NCI-H510A treated with DMSO at 0.1 percent for 48 hours (cell line): ENCODE results near the gene HOXB2.
"Not testable (repeated sequence)": the region's sequence is repeated elsewhere in the genome, so short reads cannot be mapped to it uniquely, and the experiment has no call there.

Experiments used
- DNase-seq: peaks from one replicate; lab custom pipeline; 2025; lab: John Stamatoyannopoulos, UW

Gene HOXB2

DNA sequence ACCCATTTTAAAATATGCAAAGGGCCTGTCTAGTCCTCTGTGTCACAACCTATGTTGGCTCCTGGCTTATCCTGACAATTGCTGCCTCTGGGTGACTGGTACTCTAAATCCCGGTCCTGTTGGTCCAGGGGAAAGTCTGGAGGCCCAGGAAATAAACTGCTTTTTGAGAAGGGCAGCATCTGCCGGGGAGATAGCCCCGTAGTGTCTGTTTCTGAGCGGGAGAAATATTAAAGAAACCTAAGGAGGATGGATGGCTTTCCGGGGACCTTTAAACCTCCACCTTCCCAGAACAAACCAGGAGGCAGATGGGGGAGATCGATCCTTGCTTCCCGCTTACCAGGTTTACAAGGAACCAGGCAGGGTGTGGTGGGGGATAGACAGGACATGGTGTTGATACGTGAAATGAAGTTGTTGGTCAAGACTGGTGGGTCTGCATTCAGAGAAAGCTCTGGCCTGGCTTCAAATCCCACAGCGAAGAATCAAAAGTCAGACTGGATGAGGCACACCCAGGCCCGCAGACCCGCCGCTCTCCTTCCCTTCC lies 3.8 kb downstream of the HOXB2 start:
- DNase-seq, result no peak

DNA sequence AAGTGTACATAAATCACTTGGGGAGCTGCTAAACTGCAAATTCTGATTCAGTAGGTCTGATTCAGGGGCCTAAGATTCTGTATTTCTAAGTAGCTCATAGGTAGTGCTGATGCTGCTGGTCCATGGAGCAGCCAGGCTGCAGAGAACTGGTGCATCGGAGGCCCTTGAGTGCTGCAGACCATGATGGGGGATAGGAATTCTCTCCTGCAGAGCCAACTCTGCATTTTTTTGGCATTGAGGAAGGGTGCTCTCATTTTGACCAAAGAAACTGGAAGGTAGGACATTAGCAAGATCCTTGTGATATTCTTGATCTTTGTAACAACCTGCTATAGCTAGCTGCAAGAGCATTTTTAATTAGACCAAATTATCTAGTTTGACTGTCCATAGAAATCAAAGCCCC lies 4.7 kb downstream of the HOXB2 start:
- no peak for DNase-seq

DNA sequence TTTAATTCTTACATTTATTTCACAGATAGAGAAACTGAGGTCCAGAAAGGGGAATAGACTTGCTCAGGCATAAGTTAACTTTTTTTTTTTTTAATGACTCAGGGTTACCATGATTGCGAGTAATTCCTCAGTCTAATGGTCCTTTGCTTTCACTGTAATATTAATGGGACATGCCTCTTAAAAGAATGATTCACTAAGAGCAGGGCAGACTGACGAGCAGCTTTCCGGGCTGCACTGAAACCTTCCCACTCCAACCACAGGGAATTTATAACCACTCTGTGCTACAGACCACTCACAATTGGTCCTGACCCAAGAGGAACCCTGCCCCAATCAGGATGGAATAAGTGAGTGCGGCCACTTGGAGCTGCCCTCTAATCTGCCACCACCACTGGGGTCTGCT lies 5.7 kb downstream of the HOXB2 start:
- no peak for DNase-seq

DNA sequence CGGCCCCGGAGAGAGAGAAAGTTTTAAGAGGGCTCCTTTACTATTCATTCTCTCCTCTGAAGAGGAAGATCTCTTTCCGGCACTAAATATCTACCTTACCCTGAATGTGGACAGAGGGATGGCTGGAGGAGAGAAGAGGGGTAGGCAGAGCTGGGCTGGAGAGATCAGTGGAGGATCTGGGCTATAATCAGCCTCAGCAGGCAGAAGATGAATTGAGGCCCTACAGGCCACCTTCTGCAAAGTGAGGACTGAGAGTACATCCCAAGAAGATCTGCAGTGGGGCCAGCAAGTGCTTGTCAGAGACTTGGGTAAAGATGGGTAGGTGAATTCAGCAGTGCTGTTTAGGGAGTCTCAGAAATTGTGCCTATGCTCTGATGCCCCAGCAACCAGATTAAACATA lies 7.6 kb downstream of the HOXB2 start:
- DNase-seq, result no peak

DNA sequence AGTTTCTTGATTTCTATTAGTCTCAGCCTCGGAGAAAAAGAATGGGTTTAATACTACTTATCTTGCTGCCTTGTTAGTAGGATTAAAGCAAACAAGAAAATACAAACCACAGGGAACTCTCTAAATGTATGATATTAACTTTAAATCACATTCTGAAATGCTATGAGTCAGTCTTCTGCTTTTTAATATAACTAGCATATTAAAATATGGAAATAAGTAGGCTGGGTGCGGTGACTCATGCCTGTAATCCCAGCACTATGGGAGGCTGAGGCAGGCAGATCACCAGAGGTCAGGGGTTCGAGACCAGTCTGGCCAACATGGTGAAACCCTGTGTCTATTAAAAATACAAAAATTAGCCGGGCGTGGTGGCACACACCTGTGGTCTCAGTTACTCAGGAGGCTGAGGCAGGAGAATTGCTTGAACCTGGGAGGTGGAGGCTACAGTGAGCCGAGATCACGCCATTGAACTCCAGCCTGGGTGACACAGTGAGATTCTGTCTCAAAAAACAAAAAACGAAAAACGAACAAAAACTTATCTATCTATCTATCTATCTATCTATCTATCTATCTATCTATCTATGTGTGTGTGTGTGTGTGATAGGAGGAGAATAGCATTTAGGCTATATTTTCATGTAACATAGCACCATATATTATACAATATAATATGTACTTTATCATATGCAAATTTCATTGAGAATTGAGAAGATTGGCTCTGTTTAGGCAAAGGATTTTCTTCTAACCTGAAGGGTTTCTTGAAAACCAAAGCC lies 8.9 kb downstream of the HOXB2 start:
- not testable (repeated sequence) for DNase-seq

DNA sequence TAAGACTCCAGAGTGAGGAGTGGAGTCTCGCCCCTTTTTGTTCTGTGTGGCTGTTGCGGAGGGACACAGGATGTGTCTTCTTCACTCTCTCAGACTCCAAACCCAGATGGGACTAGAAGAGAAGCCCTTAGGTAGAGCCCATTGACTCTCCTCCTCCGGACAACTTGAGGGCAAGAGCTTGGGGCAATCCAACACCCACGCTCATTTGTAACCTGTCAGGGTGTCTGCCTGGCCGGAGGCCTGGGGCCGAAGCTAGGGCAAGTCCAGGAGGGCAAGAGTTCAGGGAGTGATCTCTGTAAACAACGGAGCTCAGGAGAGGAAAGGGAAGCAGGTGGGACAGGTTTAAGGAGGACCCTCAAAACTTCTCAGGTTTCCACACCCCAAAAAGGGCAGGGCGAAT lies 12.6 kb downstream of the HOXB2 start:
- no peak for DNase-seq

DNA sequence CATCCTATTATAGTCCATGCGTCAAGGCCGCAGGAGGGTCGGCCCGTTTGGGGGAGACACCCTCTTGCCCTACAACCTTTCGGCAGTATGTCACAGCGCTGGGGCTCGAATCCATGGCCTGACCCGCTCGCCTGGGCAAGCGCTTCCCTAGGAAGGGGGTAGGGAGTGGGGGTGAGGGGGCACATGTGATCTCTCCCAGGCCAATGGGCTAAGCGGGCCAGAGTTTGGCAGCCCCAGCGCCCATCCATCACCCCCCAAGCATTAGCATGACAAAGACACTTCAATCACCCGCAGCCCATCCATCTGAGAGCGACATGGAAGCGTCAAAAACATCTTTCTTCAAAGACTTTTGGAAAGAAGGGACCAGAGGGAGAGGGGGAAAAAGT lies 14.0 kb downstream of the HOXB2 start, which contains the start of gene HOXB1:
Gene HOXB1 (minus strand): TSS at position 125 of the 386 bp plus-strand sequence. CDS start 107 bp downstream, at position 18.
- DNase-seq, result no peak

DNA sequence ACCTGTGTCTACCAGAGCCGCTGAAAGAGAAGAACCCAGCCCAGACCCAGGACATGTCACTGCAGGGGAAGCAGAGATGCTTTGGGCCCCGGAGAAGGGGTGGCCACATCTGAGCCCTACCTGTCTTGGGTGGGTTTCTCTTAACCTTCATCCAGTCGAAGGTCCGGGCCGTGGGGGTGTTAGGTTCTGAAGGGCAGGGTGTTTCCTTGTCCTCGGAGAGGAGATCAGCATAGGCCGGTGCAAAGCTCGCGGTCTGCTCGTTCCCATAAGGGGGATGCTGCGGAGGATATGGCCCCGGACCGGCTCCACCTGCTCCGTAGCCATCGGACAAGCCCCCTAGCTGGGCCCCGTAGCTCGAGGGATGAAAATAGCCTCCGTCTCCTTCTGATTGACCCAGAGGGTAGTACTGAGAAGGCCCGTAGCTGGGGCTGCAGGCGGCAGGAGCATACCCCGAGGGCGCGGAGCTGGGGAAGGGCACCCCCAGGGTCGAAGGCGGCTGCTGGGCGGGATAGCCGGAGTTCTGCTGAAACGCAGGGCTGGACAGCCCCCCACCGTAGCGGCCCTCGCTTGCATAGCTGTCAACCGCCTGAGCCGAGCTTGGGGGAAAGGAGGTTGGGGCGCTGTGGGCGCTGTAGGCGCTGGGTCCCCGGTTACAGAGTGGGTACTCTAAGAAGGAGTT lies 14.6 kb downstream of the HOXB2 start:
- DNase-seq, result no peak

DNA sequence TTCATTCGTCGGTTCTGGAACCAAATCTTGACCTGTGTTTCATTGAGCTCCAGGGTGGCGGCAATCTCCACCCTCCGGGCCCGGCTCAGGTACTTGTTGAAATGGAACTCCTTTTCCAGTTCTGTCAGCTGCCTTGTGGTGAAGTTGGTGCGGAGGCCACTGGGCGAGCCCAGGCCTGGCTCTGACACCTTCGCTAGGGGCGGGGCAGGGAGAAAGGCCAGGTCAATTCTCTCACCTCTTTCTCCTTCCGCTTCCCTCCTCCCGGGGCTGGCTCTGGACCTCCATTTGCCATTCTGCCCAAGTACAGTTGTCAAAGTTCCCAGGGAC lies 15.3 kb downstream of the HOXB2 start:
- no peak for DNase-seq

DNA sequence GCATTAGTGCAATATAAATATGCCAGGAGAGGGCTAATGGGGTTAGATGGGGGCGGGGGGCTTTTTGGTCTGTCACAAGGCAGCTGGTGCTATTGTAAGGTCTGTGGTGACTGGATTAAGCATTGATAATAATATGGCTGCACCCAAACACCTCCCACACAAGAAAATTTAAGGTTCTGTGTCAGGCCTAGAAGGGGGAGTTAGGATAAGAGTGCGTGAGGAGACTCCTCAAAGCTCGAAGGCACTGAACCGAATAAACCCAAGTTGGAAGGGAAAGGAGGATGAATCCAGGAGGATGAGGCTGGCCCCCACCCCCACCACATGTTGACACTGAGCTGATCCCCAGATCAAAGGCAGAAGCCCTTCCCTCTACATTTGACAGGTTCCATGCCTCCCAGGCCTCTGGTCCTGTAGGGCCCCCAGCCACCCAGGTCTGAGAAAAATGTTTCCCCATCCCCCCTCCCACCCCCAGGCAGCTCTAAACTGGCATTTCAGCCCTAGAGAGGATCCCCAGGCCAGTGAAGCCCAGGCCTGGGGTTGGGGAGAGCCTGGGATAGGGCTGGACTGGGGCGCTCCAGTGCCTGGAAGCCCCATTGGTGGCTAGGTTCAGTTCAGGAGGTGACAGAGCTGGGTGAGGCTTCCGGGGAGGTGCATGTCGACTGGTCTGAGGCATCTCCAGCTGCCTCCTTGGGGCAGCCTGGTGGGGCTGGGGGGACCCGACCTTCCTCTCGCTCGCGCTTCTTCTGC lies 15.8 kb downstream of the HOXB2 start:
- no peak for DNase-seq

DNA sequence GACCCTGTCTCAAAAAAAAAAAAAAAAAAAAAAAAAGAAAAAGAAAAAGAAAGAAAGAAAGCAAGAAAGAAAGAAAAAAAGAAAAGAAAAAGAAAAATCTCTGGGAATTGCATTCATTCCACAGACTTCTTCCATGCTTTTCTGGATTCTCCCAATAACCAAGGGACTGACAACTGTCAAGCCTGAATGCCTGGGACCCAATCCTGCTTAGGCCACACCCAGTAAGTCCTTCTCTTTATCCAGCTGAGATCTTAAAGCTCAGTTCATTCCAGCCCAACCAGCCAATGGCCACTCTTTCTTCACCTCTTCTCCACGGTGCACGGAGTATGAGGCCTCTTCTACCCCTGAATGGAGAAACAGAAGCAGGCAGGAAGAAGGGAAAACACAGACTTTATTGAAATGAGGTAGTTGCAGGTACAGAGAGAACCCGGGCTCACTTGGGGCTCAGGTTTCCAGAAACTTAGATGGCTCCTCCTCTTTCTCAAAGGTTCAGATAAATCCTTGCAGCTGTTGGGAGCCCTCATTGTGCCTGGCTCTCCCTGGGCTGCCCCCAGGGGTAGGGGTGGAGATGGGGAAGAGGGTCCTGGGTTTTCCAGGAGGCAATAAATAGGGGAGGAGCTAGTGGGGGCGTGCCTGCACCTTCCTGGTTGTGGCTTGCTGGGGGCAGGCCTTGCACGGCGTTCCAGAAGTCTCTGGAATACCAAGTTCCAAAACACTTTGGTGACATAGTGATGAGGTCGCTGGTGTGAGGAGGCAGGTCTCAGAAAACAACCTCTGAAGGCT lies 16.6 kb downstream of the HOXB2 start:
- no peak for DNase-seq

DNA sequence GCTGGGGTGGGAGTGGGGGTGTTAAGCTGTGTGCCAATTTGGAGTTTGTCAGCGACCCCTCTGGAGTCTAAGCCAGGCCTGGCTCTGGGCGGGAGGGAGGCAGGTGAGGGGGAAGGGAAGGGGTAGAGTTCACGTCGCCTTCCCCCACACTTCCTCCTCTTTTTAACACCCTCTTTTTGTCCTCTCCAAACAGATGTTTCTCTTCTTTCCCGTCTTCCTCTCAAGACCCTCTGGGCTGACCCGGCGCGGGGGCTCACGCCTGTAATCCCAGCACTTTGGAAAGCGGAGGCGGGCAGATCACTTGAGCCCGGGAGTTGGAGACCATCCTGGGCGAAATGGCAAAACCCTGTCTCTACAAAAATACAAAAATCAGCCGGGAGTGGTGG lies 17.4 kb downstream of the HOXB2 start:
- no peak for DNase-seq

DNA sequence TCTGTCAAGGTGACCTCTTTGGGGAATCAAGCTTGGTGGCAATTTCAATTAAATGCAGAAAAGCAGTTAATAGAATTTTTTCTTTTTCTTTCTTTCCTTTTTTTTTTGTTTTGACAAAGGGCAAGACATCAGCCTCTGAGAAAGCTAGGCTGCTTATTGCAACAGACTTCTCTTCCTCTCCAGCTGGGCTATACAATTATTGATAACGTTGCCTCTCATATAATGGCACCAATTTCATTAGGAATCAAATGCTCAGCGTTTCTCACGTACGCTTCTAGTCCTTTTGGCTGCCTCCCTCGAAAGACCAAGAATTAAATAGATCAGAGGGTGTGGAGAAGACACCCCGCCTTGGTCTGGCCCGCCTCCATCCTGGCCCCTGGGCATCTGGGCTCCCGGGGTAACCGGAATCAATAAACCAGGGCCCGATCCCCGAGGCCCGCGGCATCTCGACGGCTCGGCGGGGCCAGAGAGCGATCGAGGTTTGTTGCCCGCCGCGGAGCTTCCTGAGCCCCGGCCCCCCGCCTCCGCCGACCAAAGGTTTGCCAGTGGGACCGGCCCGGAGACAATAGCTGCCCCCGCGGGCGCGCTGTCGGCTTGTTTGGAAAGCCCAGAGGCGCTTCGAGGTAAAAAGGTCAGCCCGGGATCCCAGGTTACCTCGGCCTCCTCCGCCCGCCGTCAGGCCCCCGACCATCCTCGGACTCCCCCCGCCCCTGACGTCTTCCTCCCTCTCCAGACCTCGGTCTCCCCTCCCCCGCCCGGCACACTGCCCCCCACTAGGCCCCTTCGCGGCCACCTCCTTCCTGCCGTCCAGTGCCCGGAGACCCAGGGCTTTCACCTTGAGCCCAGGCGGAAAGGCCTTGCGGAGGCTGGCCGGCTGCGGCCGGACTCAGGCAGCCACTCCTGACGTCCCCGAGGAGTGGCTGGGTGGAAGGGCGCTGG lies 18.0 kb downstream of the HOXB2 start:
- DNase-seq, result no peak

DNA sequence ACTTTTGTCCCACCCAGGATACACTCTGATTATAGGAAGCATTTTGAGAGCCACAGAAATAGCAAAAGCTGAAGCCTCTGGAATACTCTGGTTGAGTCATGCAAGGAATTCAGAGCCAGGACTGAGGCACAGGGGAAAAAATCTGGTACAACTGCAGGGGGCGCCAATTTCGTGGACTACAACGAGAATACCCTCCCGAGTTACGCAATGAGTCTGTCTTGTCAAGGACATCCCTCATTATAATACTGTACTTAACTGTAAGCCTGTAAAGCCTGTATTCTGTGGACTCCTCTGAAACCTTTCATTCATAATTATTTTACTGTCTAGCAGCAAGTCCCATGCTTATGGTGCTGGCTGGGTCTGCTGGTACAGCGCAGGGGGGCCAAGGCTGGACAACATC lies 21.9 kb downstream of the HOXB2 start:
- DNase-seq, result no peak

DNA sequence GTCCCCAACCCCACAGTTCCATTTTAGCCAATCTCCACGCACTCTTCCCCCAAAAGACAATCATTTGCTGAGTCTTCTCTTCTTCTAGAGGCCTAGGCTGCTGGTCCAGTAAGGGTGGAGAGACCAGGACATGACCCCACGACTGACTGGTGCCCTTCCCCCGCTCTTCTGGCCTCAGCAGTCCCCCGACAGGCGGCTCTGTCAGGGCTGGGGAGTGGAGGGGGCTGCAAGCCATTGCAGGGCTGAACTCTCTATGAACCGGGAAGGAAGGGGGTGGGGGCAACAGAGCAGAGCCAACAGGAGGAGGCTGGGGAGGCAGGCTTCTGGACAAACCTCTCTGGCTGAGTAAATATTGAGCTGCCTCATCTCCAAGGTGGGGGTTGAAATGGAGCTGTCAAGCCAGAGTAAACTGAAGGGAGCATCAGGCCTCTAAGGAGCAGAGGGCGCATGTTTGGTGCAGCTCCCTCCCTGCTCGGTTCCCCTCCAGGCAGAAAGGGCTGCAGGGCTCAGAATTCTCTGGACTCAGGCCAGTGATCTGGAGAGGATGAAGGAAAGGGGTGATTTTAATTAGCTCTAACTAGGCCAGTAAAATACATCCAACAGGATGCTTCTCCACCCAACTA lies 22.8 kb downstream of the HOXB2 start:
- peak; percentile 93 for DNase-seq

DNA sequence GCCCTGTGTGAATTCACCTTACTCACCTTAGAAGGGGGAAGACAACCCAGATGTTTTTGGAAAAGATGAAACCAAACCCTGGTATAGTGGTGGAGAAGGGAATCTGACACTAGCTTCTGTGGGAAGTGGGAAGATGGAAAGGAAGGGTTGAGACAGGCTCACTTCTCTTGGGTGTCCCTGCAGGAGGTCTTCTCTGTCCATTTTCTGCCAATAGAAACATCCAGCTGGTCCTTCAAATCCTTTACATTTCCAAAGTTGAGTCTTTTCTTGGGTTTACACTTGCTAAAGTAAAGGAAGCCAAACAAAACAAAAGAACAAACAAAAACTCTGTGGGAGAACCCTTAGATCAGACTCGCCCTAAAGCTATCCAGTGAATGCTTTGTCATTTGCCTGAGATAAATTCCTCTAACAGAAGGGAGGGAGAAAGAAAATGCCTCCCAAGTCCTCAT lies 24.3 kb downstream of the HOXB2 start:
- no peak for DNase-seq

DNA sequence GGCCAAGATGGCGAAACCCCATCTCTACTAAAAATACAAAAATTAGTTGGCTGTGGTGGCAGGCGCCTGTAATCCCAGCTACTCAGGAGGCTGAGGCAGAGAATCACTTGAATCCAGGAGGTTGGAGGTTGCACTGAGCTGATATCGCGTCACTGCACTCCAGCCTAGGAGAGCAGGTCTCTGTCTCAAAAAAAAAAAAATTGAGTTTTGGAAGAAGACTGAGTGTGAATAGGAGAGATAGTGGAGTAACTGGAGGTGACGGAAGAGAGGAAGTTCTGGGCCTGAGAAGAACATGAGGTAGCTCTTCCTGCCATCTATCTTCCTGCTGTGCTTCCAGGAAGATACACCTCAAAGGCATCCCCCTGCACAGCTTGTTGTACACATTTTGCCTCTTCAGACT lies 25.5 kb downstream of the HOXB2 start:
- DNase-seq, result no peak

DNA sequence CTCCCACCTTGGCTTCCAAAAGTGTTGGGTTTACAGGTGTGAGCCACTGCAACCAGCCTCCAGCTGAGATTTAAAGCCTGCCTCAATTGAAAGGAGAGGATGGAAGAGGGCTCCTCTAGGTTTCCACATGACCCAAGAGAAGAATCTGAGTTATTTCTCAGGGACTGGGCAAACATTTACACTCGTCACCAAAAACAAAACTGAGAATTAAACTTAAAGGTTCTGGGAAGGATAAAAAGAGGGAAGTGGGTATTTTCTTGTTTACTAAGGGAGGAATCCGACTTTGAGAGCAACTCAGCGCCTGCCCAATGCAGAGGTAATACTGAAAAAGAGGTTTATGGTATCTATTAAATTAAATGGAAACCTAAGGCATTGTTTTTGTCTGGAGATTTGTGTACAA lies 27.4 kb downstream of the HOXB2 start:
- DNase-seq, result no peak

DNA sequence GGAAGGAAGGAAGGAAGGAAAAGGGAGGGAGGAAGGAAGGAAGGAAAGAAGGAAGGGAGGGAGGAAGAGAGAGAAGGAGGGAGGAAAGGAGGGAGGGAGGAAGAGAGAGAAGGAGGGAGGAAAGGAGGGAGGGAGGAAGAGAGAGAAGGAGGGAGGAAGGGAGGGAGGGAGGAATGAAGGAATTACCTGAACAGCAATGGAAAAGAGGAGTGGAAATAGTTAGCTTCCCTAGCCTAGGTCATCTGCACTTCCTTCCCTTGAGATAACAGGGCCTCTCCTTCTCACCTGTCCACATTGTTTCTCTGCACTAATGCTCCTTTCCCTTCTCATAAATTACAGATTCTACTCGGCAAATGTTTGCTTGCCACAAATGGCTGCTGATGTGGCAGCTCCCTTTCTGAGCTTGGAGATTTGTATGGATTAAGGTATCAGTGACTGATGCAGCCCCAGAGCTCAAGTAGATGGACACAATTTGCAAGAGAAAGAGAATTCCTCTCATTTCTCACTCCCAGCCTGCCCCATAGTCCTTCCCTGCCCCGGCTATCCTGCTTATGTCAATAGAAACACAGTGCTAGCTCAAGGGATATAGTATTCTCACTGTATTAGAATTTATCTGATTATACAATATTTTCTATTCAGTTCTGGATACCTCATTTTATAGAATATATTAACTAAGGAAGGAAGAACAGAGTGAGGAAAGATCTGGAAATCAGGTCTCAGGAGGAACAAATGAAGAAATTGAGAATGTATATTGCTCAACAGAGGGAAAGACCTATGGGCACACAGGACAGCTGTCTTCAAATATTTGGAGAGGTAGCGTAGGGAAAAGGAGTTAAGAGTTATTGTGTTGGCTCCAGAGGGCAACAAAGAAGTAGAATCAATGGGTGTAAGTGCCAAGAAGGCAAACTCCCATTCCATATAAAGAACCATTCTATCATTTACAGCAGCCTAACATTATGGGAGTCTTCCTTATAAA lies 28.7 kb downstream of the HOXB2 start:
- no peak for DNase-seq
